MV-4-11 (cell line): ENCODE measurements around the gene ACOT2.
"Not testable (repeated sequence)": the region's sequence is repeated elsewhere in the genome, so short reads cannot be mapped to it uniquely, and the experiment has no call there.

ENCODE experiments used
- DNase-seq: peaks from one replicate; lab custom pipeline; 2025; lab: John Stamatoyannopoulos, UW

The ACOT2 gene

DNA sequence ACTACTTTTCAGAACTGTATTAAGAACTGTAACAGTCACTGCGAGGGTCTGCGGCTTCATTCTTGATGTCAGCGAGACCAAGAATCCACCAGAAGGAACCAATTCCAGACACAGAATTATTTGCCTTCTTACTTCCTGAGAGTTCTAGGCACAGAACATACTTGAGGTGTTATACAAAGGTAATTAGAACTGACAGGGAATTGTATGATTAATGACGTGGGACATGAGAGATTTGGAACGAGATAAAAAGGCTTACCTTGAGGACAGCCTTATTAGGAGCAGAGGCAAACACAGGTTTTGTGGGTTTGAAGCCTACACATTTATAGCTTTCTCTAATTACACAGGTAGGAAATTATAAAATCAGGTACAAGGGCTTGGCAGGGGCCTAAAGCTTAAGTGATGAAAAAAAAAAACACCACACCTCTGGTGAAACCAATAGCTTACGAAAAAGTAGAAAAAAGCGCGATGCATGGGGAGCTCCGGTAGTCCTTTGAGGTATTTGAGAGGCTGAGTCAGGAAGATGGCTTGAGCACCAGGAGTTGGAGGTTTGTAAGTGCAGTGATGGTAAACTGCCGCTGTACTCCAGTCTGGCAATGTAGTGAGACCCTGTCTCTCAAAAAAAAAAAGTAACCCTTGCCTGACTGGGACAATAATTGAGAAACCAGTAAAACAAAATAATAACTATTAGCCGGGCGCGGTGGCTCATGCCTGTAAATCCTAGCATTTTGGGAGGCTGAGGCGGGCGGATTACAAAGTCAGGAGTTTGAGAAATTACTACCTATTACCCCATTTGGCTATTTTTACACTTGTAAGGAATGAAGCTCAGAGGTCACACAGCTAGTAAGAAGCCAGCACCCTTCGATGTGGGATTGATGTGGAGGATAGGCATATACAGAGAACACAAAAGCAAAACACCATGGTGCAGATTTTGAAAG lies 795 bp upstream of the ACOT2 start:
- no peak for DNase-seq

DNA sequence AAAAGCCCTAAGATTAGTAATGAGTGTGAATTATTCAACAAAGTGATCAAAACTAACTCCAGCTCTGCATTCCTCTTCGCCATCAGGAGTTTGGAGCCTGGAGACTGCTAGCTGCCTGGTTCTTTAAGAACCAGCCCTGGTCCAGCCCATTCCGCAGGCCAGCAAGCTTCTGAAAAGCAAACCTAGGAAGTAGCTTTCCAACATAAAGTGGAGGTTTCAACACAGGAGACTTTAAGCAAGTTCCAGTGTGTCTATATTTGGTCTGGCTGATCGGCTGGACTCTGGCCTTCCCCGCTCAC lies 178 bp upstream of the ACOT2 start:
- not testable (repeated sequence) for DNase-seq

DNA sequence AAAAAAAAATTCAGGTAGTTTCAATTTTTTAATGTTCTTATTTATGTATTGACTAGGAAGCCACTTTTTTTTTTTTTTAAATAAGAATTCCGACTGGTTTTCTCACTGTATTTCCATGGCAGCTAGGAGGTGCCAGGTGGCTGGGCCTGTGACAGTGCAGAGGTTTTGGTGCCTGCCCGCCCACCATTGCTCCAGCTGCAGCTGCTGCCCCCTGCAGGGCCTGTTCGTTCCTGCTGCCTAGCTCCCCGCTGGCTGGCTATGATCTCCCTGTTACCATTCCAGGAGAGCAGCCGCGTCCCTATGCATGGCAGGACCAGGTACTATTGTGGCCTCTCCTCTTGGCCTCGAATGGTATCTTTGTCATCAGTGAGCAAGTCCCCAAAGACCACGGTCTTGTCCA lies 1.9 kb downstream of the ACOT2 start:
- DNase-seq, result peak; percentile 23

DNA sequence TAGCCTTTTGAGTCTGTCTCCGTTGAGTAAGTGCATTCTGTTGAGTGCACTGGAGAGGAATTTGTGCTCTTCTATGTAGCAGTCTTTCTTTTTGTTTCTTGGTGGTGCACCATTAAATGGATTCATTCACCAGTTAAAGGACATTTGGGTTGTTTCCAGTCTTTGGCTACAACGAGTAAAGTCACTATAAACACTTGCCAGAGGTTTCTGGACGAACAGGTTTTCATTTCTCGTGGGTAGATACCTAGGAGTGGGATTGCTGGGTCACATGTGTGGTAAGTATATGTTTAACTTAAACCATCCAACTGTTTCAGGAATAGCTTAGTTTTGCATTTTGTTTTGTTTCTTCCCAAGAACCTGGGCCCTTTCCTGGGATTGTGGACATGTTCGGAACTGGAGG lies 4.0 kb downstream of the ACOT2 start:
- not testable (repeated sequence) for DNase-seq

DNA sequence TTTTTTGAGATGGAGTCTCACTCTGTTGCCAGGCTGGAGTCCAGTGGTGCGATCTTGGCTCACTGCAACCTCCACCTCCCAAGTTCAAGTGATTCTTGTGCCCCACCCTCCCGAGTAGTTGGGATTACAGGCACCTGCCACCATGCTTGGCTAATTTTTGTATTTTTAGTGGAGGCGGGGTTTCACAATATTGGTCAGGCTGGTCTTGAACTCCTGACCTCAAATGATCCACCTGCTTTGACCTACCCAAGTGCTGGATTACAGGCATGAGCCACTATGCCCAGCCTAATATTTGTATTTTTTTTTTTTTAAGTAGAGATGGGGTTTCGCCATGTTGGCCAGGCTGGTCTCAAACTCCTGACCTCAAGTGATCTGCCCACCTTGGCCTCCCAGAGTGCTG lies 4.7 kb downstream of the ACOT2 start:
- DNase-seq, result not testable (repeated sequence)

DNA sequence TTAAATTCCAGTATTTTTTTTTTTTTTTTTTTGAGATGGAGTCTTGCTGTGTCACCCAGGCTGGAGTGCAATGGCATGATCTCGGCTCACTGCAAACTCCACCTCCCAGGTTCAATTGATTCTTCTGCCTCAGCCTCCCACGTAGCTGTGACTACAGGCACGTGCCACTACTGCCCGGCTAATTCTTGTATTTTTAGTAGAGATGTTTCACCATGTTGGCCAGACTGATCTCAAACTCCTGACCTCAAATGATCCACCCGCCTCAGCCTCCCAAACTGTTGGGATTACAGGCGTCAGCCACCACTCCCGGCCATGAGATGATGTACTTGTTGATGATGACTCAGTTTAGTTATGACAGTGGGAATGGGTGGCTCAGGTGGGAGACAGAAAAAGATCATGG lies 5.2 kb downstream of the ACOT2 start:
- not testable (repeated sequence) for DNase-seq

DNA sequence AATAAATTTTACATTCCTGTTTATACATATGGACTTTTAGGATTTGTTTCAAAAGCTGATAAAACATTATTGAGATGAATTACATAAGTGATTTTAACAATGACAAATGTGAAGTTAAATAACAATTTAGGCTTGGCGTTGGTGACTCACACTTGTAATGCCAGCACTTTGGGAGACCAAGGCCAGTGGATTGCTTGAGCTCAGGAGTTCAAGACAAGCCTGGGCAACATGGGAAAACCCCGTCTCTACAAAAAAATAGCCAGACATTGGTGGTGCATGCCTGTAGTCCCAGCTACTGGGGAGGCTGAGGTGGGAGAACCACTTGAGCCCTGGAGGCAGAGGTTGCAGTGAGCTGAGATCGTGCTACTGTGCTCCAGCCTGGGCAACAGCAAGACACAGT lies 7.4 kb downstream of the ACOT2 start:
- DNase-seq, result no peak

DNA sequence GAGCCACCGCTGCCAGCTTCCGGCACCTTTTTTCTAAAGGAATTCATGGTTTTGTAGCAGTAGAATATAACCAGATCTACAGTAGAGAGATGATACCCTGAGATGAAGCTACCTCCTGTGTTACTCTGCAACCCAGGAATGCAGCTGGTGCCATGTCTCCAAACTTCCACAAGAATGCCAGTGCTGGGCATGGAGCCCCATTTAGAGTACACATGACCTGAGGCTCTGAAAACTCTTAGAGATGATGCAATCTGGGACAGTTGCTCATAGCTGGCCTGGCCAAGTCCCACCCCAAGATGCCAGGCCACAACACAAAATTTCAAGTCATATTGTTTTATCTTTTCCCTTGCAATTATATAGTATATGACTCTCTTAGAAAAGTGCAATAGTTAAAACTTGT lies 8.2 kb downstream of the ACOT2 start:
- not testable (repeated sequence) for DNase-seq

DNA sequence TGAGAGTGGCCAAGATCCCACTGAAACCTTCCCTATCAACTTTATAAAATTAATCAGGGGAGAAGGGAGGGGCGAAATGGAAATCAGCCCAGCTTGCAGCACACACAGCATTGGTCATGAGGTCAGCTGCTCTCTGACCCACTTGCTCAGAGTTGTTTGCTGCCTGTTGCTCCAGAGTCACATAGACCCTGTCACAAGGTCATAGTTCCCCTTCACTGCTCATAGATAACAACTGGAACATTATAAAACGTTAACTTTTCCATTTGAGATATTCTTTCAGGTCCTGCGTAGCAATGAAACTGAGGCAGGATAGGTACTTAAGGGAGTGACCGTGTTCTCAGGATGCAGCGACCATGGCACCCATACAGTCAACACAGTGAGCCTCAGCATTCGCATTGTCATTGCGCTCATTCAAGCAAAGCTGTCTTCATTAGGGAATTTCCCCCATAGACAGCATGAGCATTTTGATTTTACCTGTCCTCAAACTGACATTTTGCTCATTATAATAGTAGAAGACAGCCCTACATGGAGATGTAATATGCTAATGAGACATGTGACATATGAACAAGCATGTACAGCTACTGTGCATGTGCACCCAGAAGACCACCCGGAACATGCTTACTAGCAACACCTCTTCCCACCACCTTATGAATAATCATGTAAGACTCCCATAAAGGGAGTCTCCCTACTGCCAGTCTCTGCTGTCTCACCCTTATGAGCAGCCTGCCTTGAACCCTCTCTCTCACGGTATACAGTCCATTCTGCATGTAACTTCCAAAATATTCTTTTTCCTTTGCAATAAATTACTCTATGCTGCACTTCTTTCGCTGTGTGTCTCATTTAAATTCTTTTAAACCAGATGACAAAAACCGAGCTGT lies 13.3 kb downstream of the ACOT2 start:
- not testable (repeated sequence) for DNase-seq

DNA sequence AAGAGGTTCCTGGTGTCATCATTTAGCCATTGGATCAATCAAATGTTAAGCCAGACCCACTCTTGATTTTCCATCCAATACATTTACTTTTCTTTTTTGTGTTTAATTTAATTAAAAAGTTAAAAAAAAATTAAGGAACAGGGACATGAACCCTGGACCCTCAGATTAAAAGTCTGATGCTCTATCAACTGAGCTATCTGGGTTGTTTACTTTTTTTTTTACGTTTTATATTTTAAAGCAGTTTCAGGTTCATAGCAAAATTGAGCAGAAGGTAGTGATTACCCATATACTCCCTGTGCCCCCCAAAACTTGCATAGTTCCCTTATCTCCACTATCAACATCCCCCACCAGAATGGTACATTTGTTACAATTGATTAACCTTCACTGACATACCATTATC lies 19.7 kb downstream of the ACOT2 start:
- DNase-seq, result no peak

DNA sequence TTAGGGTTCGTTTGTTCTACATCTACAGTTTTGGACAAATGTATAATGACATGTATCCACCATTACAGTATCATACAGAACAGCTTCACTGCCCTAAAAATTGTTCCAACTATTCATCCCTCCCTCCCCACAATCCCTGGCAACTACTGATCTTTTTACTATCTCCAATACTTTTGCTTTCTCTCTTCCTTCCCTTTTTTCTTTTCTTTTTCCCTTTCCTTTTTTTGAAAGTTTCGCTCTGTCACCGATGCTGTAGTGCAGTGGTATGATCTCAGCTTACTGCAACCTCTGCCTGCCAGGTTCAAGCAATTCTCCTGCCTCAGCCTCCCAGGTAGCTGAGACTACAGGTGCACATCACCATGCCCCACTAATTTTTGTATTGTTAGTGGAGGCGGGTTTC lies 20.1 kb downstream of the ACOT2 start:
- DNase-seq, result peak; percentile 7

DNA sequence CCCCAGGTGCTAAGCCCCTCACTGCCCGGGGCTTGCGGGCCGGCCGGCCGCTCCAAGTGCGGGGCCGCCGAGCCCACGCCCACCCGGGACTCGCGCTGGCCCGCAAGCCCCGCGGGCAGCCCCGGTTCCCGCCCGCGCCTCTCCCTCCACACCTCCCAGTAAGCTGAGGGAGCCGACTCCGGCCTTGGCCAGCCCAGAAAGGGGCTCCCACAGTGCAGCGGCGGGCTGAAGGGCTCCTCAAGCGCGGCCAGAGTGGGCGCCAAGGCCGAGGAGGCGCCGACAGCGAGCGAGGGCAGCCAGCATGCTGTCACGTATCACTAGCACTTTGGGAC lies 21.6 kb downstream of the ACOT2 start:
- not testable (repeated sequence) for DNase-seq

DNA sequence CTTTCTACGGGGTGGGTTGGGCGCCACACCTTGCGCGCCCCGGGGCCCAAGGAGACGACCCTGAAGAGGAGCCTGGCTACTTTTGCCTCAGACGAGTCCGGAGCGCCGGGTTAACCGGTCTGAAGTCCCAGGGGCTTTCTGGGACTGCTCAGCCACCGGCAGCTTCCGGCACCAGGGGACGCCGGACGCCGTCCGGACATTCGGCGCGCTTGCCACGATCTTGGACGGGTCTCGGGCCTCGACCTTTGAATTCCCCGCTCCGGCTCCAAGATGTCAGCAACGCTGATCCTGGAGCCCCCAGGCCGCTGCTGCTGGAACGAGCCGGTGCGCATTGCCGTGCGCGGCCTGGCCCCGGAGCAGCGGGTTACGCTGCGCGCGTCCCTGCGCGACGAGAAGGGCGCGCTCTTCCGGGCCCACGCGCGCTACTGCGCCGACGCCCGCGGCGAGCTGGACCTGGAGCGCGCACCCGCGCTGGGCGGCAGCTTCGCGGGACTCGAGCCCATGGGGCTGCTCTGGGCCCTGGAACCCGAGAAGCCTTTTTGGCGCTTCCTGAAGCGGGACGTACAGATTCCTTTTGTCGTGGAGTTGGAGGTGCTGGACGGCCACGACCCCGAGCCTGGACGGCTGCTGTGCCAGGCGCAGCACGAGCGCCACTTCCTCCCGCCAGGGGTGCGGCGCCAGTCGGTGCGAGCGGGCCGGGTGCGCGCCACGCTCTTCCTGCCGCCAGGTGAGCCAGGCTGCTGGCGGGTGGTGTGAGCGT lies 22.9 kb downstream of the ACOT2 start, which contains the start of gene ACOT4:
TSS of gene ACOT4 (plus strand) at position 184 of the 760 bp plus-strand sequence. CDS start at position 271, 87 bp downstream.
- DNase-seq, result peak; percentile 24

DNA sequence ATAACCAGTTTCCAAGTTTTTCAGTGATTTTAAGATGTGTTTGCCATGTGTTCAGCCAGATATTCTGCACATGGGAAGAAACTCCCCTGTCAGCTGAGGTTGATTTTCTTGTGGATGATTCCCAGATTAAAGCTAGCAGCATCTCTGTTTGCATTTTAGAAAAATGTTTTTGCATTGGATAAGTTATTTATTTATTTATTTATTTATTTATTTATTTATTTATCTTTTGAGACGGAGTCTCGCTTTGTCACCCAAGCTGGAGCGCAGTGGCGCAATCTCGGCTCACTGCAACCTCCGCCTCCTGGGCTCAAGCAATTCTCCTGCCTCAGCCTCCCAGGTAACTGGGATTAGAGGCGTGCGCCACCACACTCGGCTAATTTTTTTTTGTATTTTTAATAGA lies 25.5 kb downstream of the ACOT2 start:
- no peak for DNase-seq

DNA sequence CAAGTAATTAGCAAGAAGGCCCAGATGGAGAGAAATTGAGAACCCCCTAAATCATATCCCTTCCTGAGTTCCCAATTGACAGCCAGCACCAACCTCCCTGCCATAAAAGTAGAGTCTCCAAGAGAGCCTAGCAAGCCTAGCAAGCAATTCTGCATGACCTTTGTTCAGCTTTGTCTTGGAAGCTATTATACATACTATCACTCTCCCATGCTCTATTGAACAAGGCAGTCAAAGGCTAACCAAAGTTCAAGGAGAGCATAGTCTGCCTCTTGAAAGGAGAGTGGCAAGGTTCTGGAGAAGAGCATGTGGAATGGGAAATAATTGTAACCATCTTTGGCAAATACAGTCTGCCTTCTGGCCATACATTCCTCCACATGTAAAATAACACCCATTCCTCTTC lies 30.5 kb downstream of the ACOT2 start:
- no peak for DNase-seq

DNA sequence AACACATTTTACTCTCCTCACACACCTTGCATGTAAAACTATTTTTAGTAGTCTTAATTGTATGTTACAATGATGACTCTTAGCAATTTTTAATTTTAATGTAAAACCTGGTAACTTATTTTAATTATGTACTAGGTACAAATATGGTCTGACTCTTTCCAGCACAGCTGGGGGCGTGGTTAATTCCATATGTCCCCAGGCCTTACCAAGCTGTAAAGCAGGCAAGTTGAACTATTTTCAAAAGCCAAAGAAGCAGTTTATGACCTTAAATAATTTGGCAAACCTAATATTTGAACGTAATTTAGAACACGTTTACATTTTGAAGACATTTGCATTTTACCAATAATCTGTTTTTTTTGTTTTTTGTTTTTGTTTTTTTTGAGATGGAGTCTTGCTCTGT lies 34.0 kb downstream of the ACOT2 start:
- no peak for DNase-seq

DNA sequence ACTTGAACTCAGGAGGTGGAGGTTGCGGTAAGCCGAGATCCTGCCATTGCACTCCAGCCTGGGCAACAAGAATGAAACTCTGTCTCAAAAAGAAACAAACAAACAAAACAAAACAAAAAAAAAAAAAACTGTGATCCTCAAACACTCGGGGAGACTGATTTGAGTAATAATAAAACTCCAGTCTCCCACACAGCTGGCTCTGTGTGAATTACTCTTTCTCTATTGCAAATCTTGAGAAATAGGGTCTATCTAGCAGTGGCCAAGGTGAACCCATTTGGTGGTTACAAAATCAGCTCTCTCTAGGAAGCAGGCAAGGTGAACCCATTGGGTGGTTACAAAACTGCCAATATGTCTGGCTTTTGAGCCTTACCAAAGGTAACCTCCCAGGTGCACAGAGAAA lies 37.3 kb downstream of the ACOT2 start:
- DNase-seq, result no peak

DNA sequence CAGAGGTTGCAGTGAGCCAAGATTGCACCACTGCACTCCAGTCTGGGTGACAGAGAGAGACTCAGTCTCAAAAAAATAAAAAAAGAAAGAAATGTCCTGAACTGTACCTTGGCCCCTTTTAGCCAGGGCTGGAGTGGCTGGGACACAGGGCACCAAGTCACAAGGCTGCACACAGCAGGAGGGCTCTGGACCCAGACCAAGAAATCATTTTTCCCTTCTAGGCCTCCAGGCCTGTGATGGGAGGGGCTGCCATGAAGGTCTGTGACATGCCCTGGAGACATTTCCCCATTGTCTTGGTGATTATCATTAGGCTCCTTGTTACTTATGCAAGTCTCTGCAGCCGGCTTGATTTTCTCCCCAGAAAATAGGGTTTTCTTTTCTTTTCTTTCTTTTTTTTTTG lies 38.2 kb downstream of the ACOT2 start:
- DNase-seq, result no peak

DNA sequence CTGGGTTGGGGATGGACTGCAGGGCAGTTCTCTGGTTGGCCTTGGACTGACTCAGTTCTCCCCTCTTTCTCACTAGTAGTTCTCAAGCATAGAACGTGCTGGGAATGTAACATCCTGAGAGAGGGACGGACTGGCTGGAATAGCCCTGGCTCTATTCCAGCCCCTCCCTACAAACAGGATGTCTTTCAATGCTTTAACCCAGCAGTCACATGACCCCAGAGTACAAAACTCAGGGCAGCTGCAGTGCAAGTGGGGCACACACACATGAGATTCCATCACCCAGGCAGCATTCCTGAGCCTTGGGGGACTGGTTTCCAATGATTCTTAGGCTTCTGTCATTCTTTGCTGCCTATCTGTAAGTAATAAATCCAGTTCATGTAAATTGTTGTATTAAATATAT lies 41.7 kb downstream of the ACOT2 start:
- no peak for DNase-seq

DNA sequence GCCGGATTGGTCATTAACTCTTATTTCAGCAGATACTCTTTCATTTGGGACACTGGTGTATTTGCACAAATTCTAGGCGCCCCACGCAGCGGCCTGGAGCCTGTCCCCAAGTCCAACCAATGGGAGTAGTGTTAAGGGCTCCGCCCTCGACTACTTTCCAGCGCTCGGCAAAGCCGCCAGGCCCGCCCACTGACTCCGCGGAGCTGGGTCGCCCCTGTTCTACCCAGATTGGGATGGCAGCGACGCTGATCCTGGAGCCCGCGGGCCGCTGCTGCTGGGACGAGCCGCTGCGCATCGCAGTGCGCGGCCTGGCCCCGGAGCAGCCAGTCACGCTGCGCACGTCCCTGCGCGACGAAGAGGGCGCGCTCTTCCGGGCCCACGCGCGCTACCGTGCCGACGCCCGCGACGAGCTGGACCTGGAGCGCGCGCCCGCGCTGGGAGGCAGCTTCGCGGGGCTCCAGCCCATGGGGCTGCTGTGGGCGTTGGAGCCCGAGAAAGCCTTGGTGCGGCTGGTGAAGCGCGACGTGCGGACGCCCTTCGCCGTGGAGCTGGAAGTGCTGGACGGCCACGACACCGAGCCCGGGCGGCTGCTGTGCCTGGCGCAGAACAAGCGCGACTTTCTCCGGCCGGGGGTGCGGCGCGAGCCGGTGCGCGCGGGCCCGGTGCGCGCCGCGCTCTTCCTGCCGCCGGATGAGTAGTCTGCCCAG lies 43.5 kb downstream of the ACOT2 start, which contains the start of gene ACOT6:
TSS of gene ACOT6 (plus strand) at position 179 of the 707 bp plus-strand sequence. CDS start at position 234, 55 bp downstream.
- DNase-seq, result peak; percentile 66

DNA sequence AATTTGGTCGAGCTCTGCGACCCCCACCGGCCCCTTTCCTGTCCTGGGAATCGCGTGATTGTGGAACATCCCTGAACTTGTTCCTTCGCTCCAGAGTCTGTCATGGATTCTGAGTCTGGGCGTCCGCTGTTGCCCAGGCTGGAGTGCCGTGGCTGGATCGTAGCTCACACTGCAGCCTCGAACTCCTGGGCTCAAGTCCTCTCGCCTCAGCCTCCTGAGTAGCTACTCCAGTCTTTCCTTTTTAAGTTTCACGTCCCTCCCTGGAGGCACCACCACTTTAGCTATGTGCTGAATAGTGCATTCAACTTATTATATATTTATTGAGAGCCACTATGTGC lies 44.0 kb downstream of the ACOT2 start:
- DNase-seq, result no peak
